Caco-2 (cell line): Measurements from ENCODE around the gene GLUD1. TPM values are rescaled to one million over a fixed set of nuclear protein-coding genes. Genes with fewer than 3 reads are reported as not detected.
A peak's percentile ranks its signal among the peaks of the same experiment; 100 is the strongest.
"Not testable (repeated sequence)": the region's sequence is repeated elsewhere in the genome, so short reads cannot be mapped to it uniquely, and the experiment has no call there.

Experiments
- BruUV-seq: library from RNA; stranded (reverse); fragments of 400-500 nt; replicated peaks from 2 replicates; lab custom pipeline; 2021; lab: Mats Ljungman, UMichigan
- CTCF ChIA-PET: fragments of 300-600 bp; sonication (Branson Sonifier 250); formaldehyde crosslinking; loops from one replicate; lab custom pipeline; 2022; ENCODE audit warnings: antibody characterized with exemption; lab: Charles Lee
- POLR2A ChIA-PET: fragments of 300-600 bp; sonication (Branson Sonifier 250); formaldehyde crosslinking; loops from one replicate; lab custom pipeline; 2022; ENCODE audit warnings: antibody characterized with exemption; lab: Charles Lee
- DNase-seq, 2 experiments: peaks; one replicate each; pipeline versions ENCODE4 v3.0.0 to v3.0.0-alpha.2; 2020 to 2022
- H3K27me3 ChIP-seq: replicated peaks from 2 replicates; pipeline ENCODE4 v1.6.0; 2011; ENCODE audit warnings: low read length; ENCODE audit not compliant: control insufficient read depth, insufficient read depth
- H3K36me3 ChIP-seq: 2 replicates; pipeline ENCODE4 v1.5.1; 2011; ENCODE audit warnings: low read length; ENCODE audit not compliant: control insufficient read depth, insufficient read depth
- H3K4me1 ChIP-seq: fragments of 250-450 bp; sonication (Bioruptor Pico); 2 replicates; pipeline ENCODE4 v1.5.1; 2020; ENCODE audit warnings: mild to moderate bottlenecking
- H3K4me3 ChIP-seq: 2 replicates; pipeline ENCODE4 v1.5.1; 2011; ENCODE audit warnings: low read depth, mild to moderate bottlenecking, control low read depth, low read length
- H3K9me3 ChIP-seq: fragments of 250-450 bp; sonication (Bioruptor Pico); 2 replicates; pipeline ENCODE4 v1.5.1; 2020; ENCODE audit warnings: mild to moderate bottlenecking, moderate library complexity
- H3K27ac Mint-ChIP-seq: one replicate; pipeline ENCODE4 v1.8.0; 2022; ENCODE audit warnings: mixed read lengths; ENCODE audit not compliant: unreplicated experiment
- H3K27me3 Mint-ChIP-seq: one replicate; pipeline ENCODE4 v1.8.0; 2022; ENCODE audit warnings: mixed read lengths; ENCODE audit not compliant: insufficient read depth, unreplicated experiment
- H3K36me3 Mint-ChIP-seq: one replicate; pipeline ENCODE4 v1.8.0; 2022; ENCODE audit warnings: mild to moderate bottlenecking, mixed read lengths; ENCODE audit not compliant: insufficient read depth, unreplicated experiment
- H3K4me1 Mint-ChIP-seq: one replicate; pipeline ENCODE4 v1.8.0; 2022; ENCODE audit warnings: low read depth, mixed read lengths; ENCODE audit not compliant: unreplicated experiment
- H3K4me3 Mint-ChIP-seq: one replicate; pipeline ENCODE4 v1.8.0; 2022; ENCODE audit warnings: mild to moderate bottlenecking, moderate library complexity, mixed read lengths; ENCODE audit not compliant: unreplicated experiment
- H3K9me3 Mint-ChIP-seq: one replicate; pipeline ENCODE4 v1.8.0; 2022; ENCODE audit warnings: mixed read lengths; ENCODE audit not compliant: unreplicated experiment
- CTCF ChIP-seq, 2 experiments: fragments of 200-600 bp in 1 of 2; IDR thresholded peaks; 1 replicate in 1 of 2; 2 replicates in 1 of 2; pipeline versions ENCODE4 v1.5.1 to v1.8.0; 2011 to 2022; ENCODE audit warnings: antibody characterized with exemption in 1 of 2, control low read depth in 1 of 2, inconsistent platforms in 1 of 2, low read depth in 1 of 2, low read length in 1 of 2, mild to moderate bottlenecking in 1 of 2, moderate library complexity in 1 of 2; ENCODE audit not compliant: insufficient read depth in 1 of 2, severe bottlenecking in 1 of 2, unreplicated experiment in 1 of 2
- intact Hi-C: fragments of 100-400 bp; cut with micrococcal nuclease; formaldehyde crosslinking; loops from one replicate; pipeline ENCODE4 v1.10.0; 2022; ENCODE audit not compliant: unreplicated experiment
- total RNA-seq: library from RNA; stranded (reverse); gene quantifications from 2 replicates; pipeline ENCODE4 v1.2.3, GENCODE V29; 2022

Gene GLUD1
- total RNA-seq, 1 experiment from 2014 or later = 767 TPM

GRCh38 chr10:87053577-87054181, 41.0 kb downstream of the GLUD1 start:
- DNase-seq = no peak
- no TSS peak for BruUV-seq
- ChIA-PET POLR2A (no interaction called here), CTCF (interaction anchor here (0.9 kb wide), 1 partner anchor 88 kb away, joined by 3 read pairs; no protein-coding TSS in a partner anchor)
- Histone ChIP-seq H3K27me3 (no peaks in the 10 kb centered on the region), H3K4me3 (no peak overlapping the region), H3K9me3 (no peaks in the 10 kb centered on the region), H3K36me3 (peaks cover 10% of the 10 kb centered on the region), H3K4me1 (no peaks in the 10 kb centered on the region)
- no peak overlapping the region for H3K4me3 Mint-ChIP-seq
- H3K27ac Mint-ChIP-seq = no peak overlapping the region
- TF ChIP-seq CTCF (IDR thresholded peaks at IDR 0.05; ENCODE audit: insufficient read depth in 1 of 2, low read depth in 1 of 2, low read length in 1 of 2, severe bottlenecking in 1 of 2, unreplicated experiment in 1 of 2) = no peak
- H3K36me3 Mint-ChIP-seq = peaks cover 59% of the 10 kb centered on the region
- H3K4me1 Mint-ChIP-seq = no peaks in the 10 kb centered on the region
- no peaks in the 10 kb centered on the region for H3K27me3 Mint-ChIP-seq
- H3K9me3 Mint-ChIP-seq = no peaks in the 10 kb centered on the region
- intact Hi-C loops = no loop called here

- Histone ChIP-seq H3K4me3 (no peak overlapping the region), H3K27me3 (no peaks in the 10 kb centered on the region), H3K4me1 (no peaks in the 10 kb centered on the region), H3K9me3 (no peaks in the 10 kb centered on the region), H3K36me3 (peaks cover 10% of the 10 kb centered on the region)
- no TSS peak for BruUV-seq
- POLR2A ChIA-PET = no interaction called here
- no peak overlapping the region for H3K4me3 Mint-ChIP-seq
- H3K36me3 Mint-ChIP-seq = peaks cover 59% of the 10 kb centered on the region
- DNase-seq = no peak
- no peaks in the 10 kb centered on the region for H3K9me3 Mint-ChIP-seq
- H3K27ac Mint-ChIP-seq = no peak overlapping the region
- no peaks in the 10 kb centered on the region for H3K4me1 Mint-ChIP-seq
- H3K27me3 Mint-ChIP-seq = no peaks in the 10 kb centered on the region
- TF ChIP-seq CTCF (IDR thresholded peaks at IDR 0.05; ENCODE audit: insufficient read depth in 1 of 2, low read depth in 1 of 2, low read length in 1 of 2, severe bottlenecking in 1 of 2, unreplicated experiment in 1 of 2) = no peak
- CTCF ChIA-PET = no interaction called here
- intact Hi-C loops = no loop called here
Observed at GRCh38 chr10:87053111-87053510, 41.5 kb downstream of the GLUD1 start.

GRCh38 chr10:87045434-87045938, 49.2 kb downstream of the GLUD1 start:
- Mint-ChIP-seq H3K9me3 (no peaks in the 10 kb centered on the region), H3K4me1 (peaks cover 3% of the 10 kb centered on the region), H3K27me3 (no peaks in the 10 kb centered on the region), H3K27ac (no peak overlapping the region), H3K4me3 (no peak overlapping the region), H3K36me3 (peaks cover 96% of the 10 kb centered on the region)
- Histone ChIP-seq H3K9me3 (no peaks in the 10 kb centered on the region), H3K36me3 (peaks cover 3% of the 10 kb centered on the region; the same call in 1 of the 2 replicates), H3K4me1 (no peaks in the 10 kb centered on the region), H3K27me3 (no peaks in the 10 kb centered on the region), H3K4me3 (no peak overlapping the region)
- POLR2A ChIA-PET = no interaction called here
- CTCF ChIA-PET = no interaction called here
- no TSS peak for BruUV-seq
- no peak for DNase-seq
- TF ChIP-seq CTCF (IDR thresholded peaks at IDR 0.05; ENCODE audit: insufficient read depth in 1 of 2, low read depth in 1 of 2, low read length in 1 of 2, severe bottlenecking in 1 of 2, unreplicated experiment in 1 of 2) = no peak
- intact Hi-C loops = no loop called here

GRCh38 chr10:87043579-87043978, 51.1 kb downstream of the GLUD1 start:
- H3K4me1 Mint-ChIP-seq, CTCF ChIA-PET, H3K9me3 Mint-ChIP-seq, H3K27me3 ChIP-seq, BruUV-seq, H3K4me1 ChIP-seq, DNase-seq, H3K36me3 ChIP-seq, POLR2A ChIA-PET, intact Hi-C loops, H3K4me3 ChIP-seq, H3K27me3 Mint-ChIP-seq, H3K9me3 ChIP-seq, H3K4me3 Mint-ChIP-seq: not testable (repeated sequence)
- Mint-ChIP-seq H3K36me3 (peaks cover 89% of the 10 kb centered on the region), H3K27ac (peak overlapping the region; percentile 2)
